GM18519 (cell line): ENCODE measurements around the gene KNTC1.
A peak's percentile ranks its signal among the peaks of the same experiment; 100 is the strongest.
"Not testable (repeated sequence)": the region's sequence is repeated elsewhere in the genome, so short reads cannot be mapped to it uniquely, and the experiment has no call there.

ENCODE experiments used
- ATAC-seq: cut with Tn5 transposase; IDR thresholded peaks from one replicate; pipeline ENCODE4 v1.9.1; 2021; ENCODE audit warnings: mild to moderate bottlenecking, moderate library complexity; ENCODE audit not compliant: unreplicated experiment, low FRiP score

The KNTC1 gene

DNA sequence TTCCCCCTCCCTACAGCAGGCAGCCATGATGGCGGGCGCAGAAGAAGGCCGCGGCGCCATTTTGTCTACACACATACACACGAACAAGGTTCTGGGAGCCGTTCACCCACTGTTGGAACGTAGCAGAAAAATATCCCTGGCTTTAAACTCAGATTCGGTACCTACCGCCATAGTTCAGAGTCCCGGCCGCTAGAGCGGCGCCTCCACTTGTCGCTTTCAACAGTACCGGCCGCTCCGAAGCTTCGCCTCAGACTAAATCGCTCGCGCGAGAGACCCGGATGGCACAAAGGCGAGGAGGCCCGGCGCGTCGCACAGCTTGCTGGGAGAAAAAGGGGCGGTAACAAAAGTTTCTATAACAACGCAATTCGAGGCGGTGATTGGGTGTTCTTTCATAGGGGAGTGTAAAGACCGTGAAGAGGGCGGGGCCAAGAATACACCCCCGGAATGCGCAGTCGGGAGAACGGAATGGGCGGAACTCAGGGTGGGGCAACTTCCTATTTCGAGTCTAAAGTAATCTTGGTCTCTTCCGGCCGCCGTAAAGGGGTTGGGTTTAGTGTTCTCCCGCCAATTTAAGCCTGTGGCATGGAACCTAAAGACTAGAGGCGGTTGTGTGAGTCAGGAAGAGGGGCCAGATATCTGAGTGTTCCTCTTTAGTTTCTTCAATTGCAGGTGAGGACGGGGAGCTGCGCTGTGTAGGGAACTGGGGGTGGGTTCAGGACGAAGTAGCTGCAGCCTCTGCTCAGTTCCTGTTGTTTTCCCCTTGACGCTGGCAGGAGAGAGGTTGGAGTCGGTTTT, at the start of gene KNTC1, which contains the start of gene RSRC2:
Gene KNTC1, plus strand, starts transcription at position 567 of the 795 bp plus-strand sequence. CDS start 2,815 bp downstream, outside the sequence.
Gene RSRC2, minus strand, starts transcription at position 254 of the 795 bp plus-strand sequence. Its CDS starts 83 bp downstream, at position 171.
- peak; percentile 67 for ATAC-seq

DNA sequence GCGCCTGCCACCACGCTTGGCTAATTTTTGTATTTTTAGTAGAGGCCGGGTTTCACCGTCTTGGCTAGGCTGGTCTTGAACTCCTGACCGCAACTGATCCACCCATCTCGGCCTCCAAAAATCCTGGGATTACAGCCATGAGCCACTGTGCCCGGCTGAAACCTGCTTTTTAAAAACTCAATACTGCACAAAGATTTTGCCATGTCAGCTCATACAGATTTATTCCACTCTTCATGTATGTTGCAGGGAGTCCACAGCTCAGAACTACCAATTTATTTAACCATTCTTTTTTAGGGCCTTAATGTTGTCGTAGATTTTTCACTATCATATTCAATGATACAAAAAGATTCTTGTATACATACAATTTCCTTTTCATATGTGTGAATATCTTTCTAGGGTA, 46.3 kb upstream of the KNTC1 start:
- no peak for ATAC-seq

DNA sequence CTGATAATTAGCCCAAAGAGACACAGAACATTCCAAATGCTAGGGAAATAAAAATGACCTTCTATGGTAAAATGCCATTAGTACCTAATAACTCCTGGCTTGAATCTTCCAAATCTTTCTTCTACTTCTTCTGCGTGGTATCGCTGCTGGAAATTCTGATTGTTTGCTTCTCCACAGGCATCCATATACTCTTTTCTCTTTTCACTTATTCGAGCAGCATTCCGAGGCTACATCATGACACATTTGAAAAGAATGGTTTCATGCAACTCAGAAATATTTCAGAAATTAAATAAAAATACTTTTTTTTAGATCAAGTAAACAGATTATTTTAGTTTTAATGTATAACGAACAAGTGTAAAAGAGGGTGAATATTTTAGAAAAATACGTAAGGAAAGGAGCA, 45.2 kb upstream of the KNTC1 start:
- ATAC-seq = no peak

DNA sequence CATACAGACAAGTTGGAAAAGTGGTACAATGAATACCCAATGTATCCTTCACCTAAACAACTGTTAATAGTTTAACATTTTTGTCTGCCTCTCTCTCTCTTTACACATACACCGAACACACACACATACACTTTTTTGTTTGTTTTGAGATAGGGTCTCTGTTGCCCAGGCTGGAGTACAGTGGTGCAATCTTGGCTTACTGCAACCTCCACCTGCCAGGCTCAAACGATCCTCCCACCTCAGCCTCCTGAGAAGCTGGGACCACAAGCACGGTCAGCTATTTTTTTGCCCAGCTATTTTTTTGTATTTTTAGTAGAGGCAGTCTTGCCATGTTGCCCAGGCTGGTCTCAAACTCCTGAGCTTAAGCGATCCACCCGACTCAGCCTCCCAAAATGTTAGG, 43.1 kb upstream of the KNTC1 start:
- ATAC-seq = no peak

GRCh38 chr12:122484385-122484784, 42.7 kb upstream of the KNTC1 start:
- ATAC-seq = not testable (repeated sequence)

DNA sequence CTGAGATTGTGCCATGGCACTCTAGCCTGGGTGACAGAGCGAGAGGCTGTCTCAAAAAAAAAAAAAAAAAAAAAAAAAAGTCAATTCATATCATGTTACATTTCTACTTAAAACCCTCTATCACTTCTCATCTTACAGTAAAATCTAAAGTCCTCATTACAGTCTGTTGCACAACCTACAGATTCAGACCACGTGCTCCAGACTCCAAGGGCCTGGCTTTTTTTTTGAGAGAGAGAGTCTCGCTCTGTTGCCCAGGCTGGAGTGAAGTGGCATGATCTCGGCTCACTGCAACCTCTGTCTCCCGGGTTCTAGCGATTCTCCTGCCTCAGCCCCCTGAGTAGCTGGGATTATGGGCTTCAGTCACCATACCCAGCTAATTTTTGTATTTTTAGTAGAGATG, 40.7 kb upstream of the KNTC1 start:
- ATAC-seq = not testable (repeated sequence)

- ATAC-seq = no peak
Observed at GRCh38 chr12:122486805-122487426, 40.1 kb upstream of the KNTC1 start.

DNA sequence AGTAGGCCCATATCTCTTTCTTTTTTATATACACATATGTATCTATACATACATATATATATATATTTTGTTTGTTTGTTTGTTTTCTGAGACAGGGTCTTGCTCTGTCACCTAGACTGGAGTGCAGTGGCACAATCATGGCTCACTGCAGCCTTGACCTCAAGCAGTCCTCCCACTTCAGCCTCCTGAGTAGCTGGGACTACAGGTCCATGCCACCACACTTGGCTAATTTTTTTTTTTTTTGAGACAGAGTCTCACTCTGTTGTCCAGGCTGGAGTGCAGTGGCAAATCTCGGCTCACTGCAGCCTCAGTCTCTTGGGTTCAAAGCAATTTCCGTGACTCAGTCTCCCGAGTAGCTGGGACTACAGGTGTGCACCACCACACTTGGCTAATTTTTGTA, 39.2 kb upstream of the KNTC1 start:
- not testable (repeated sequence) for ATAC-seq

GRCh38 chr12:122489038-122489437, 38.0 kb upstream of the KNTC1 start:
- no peak for ATAC-seq

DNA sequence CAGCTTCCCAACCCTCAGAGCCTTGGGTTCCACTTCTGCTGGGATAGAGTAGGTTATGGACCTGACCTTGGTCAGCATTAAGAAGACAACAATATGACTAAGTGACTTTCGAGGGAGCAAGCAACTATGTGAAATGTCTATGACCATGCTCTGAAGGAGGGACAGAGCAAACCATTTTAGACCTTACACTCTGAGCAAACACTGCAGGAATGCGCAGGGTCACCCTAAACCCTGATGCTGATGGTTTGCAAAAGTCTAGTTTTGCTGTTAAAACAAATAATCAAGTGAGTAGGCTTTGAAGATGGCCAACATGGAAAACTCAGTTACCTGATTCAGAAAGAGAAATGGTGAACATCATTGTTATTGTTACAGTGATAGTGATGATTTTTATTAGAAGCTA, 35.1 kb upstream of the KNTC1 start:
- no peak for ATAC-seq

DNA sequence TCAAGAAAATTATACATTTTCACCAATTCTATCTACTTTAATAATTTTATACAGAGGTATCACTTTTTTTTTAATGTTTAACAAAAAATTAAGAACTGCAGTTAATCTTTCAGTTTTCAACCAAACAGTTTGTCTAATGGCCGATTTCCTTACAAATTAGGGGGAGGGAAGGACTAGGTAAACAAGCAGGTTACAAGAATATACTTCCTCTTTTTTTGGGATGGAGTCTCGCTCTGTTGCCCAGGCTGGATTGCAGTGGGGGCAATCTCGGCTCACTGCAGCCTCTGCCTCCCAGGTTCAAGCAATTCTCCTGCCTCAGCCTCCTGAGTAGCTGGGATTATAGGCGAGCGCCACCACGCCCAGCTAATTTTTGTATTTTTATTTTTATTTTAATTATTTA, 33.8 kb upstream of the KNTC1 start:
- ATAC-seq = not testable (repeated sequence)

DNA sequence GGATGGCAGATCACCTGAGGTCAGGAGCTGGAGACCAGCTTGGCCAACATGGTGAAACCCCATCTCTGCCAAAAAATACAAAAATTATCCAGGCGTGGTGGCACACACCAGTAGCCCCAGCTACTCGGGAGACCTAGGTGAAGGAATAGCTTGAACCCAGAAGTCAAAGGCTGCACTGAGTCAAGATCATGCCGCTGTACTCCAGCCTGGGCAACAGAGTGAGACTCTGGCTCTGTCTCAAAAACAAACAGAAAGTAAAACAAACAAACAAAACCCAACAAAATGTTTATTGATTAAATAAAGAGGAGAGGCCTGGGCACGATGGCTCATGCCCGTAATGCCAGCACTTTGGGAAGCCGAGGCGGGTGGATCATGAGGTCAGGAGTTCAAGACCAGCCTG, 31.8 kb upstream of the KNTC1 start:
- ATAC-seq = no peak

DNA sequence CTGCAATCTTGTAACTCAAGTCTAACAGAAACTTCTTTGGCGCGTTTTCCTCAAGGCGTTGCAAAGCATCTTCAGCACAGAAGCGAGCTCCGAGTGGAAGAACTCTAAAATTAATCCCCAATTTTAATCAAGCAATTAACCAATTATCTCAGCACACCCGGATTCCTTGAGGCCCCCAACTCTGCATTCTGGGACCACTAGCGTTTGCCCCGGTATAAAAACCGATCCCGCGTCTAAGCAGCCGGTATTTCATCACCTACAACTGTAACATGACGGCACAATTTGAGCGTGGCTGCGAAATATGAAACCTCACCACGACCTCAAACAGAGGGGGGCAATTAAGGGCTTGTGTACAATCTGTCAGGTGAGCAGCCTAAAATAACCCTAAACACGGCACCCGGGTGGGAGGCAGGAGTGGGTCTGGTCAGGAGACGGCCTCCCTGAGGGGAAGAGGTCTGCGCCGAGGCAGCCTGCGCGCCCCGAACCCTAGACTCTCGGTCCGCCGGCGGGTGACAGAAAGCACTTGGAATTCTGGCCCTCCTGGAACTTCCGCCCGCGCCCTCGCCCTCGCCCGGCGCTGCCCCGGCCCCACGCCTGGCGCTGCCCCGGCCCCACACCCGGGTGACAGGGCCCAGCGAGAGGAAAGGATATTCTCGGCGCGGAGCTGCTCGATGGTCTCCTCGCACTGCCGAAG, 26.9 kb upstream of the KNTC1 start:
- no peak for ATAC-seq

DNA sequence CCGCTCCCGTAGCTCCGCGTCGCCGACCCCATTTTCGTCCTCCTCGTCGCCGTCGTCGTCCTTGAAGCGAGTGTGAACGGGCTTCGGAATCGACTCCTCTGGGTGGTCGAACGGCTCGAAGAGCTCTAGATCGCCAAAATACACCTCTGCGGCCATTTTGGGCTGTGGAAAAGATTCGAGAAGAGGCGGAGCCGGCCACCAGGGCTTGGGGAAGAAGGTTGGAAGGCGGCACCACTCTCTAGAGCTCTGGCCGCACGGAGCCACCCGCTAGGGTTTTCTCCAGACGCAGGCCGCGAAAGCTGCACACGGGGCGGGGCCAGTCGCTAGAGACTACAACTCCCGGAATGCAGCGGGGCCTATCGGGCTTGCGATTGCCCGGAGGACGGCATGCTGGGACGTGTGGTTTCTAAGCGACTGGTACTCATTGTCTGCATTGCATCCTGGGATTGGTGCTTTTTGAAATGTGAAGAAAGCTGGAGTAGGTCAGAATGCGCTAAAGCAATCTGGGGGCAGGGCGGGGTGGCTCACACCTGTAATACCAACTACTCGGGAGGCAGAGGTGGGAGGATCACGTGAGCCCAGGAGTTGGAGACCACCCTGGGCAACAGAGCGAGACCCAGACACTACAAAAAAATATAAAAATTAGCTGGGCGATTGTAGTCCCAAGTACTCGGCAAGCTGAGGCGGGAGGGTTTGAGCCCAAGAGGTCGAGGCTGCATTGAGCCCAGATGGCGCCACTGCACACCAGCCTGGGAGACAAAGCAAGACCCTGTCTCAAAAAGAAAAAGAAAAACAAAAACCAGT, 26.2 kb upstream of the KNTC1 start, which contains the start of gene ZCCHC8:
Gene ZCCHC8, minus strand, starts transcription at position 248 of the 804 bp plus-strand sequence. Its CDS starts 92 bp downstream, at position 156.
- peak; percentile 83 for ATAC-seq

DNA sequence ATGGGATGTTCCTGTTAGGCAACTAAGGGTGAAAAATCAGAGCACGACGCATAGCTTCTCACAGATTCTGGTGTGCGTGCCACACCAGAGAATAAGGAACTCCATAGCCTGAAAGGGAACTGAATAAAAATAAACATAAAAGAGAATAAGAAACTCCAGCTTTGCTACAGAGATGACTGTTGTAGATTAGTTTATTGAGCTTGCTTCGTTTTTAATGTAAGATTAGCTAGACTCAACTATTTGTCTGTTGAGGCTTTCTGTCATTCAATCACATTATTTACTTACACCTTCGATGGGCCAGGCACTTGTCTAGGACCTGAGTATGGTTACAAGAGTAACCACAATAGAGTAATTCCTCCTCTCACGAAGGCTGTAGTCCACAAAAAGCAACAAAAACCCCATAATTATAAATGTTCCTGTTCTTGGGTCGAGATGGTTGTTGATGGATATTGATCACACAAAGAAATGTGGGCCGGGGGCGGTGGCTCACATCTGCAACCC, 25.5 kb upstream of the KNTC1 start:
- no peak for ATAC-seq

DNA sequence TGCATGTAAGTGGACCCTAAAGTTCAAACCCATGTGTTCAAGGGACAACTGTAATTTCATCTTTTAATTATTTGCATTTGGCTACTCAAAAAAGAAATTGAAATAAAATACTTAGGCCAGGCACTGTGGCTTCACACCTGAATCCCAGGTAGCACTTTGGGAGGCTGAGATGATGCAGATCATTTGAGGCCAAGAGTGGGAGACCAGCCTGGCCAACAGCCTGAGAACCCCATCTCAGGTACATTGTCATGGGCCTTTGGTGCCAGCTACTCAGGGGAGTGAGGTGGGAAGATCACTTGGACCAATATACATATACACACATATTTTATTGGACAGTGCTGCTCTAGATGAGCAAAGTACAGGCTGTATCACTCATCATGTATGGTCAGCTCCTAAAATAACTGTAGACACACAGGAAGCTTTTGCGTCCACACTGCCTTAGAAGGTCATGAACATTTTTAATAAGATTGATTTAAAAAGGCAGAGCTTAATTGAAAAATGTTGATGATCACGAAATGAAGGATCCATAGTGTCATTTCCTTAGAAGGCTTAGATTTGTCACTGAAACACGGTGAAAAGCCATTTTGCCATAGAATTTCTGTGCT, 23.8 kb upstream of the KNTC1 start:
- no peak for ATAC-seq

DNA sequence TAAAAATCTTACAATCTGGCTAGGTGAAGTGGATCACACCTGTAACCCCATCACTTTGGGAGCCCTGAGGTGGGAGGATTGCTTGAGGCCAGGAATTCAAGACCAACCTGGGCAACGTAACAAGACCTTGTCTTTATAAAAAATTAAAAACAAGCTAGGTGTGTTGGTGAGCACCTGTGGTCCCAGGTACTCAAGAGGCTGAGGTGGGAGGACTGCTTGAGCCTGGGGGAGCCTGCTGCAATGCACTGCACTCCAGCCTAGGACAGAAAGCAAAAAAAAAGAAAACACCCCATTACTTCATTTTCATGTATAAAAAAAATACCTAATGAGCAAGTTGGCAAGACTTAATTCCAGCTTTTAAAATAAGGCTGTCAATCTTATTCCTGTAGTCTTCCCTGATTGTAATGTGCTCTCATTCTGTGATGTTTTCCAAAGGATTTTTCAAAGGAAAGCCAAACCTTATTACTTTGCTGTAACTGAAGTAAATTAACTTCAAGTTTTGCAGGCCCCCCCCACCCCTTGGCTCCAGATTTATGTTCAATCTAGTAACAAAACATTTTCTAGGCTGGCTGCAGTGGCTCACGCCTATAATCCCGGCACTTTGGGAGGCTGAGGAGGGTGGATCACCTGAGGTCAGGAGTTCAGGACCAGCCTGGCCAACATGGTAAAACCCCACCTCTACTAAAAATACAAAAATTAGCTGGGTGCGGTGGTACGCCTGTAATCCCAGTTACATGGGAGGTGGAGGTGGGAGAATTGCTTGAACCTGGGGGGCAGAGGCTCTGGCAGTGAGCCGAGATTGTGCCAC, 23.1 kb upstream of the KNTC1 start:
- ATAC-seq = no peak

DNA sequence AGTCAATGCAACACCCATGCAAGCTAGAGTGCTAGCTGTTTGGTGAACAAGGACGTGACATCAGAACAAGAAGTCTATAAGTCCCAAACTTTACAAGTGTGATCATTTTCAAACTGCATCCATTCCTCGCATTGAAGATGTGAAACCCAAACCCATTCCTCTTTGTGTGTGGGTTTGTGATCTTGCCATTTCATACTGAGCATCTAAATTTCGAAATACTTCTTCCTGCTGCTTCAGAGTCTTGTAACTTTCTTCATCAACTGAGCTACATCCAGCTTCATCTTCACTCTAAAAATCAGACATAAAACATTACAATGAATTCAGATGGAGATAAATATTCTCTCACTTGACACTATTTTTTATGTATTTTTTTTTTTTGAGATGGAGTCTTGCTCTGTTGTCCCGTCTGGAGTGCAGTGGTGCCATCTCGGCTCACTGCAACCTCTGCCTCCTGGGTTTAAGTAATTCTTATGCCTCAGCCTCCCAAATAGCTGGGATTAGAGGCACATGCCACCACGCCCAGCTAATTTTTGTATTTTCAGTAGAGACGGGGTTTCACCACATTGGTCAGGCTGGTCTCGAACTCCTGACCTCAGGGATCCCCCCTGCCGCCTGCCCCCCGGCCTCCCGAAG, 21.5 kb upstream of the KNTC1 start:
- no peak for ATAC-seq
